Esophagus mucosa (tissue), 1 donor: ENCODE measurements around the gene RPTOR. TPM values are rescaled to one million over a fixed set of nuclear protein-coding genes. Genes with fewer than 3 reads are reported as not detected.

ENCODE experiments used
- ATAC-seq: fragments of 200-7000 bp; cut with Tn5 transposase; one replicate; pipeline ENCODE4 v1.9.1; 2020
- total RNA-seq: library from RNA; stranded (reverse); gene quantifications from one replicate; pipeline ENCODE4 v1.2.4, GENCODE V29; 2023
- donor health status: DM: yes; HTN: yes; CAD: no.

RPTOR gene
- total RNA-seq, 1 donor from 2014 or later: 14.9 TPM

DNA sequence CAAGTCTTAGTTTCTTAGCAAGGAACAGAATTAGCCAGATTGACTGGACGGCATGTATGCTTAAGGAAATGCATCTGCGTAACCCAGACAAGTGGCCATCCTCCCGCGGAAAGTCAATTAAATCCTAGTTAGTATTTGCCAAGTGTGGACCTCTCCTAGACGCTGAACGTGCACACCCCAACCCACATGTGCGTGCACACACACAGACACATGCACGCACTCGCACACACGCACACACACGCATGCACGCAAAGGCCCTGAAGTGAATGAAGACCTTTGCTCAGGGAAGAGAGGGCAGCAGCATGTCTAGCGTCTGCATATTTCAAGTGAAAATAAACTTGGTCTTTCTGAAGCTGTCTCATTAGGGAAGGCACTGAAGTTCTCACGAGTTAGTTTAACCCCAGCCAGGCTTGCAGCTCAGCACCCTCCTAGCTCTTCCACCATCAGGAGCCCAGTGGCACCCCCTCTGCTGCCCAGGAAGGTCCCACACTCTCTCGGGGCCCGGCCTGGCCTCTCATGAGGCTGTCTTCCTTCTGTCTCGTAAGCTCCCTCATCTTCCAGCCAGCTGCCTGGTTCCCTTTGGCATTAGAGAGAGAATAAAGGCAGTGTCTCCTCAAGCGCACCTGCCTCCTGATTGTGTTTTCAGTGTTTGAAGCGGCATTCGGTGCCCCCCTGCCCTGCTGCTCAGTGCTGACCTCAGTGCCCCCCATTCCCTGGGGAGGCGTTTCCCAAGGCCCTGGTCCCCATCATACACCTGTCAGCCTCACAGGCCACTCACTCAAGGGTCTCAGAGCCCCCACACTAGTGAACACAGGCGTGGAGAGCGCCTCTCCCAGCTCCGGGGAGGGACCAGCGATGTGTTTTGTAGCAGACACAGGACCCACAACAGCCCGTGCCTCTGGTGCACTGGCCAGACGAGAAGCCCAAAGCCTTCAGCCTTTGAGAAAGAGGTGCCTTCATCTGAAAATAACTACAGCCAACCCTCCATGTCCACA, 394.8 kb downstream of the RPTOR start:
- ATAC-seq: no peak

DNA sequence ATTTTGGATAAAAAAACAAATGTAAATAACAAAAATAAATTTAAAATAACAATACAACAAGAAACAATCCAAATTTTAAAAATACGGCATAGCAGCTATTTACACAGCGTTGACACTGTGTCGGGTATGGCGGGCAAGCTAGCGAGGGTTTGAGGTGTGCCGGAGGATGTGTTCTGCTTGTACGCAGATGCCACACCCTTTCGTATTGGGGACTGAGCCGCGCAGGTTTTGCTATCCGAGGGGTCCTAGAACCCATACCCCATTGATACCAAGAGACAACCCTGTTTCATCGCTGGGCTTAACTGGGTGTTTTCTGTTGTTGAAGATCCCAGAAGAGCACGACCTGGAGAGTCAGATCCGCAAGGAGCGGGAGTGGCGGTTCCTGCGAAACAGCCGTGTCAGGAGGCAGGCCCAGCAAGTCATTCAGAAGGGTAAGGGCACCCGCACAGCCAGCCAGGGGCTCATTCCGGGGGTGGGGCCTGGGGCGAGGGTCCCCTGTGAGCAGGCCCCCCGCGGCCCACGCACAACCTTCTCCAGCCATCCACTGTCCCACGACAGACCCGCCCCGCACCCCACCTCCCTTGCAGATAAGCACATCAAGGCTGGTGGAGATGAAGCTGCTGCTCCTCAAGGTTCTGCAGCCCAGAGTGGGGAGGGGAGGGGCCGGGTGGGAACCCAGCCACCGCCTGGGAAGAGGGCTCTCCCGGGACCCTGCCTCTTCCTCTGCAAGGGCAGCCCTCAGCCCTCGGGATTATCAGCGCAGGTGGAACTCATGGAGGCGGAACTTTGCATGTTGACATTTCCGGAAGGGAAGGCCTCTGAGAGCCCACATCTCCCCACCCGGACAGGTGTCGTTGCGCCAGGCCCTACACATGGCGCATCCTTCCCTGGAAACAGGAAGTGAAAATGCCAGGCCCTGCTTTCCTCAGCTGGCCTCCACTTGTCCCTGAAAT, 395.8 kb downstream of the RPTOR start:
- no peak for ATAC-seq

DNA sequence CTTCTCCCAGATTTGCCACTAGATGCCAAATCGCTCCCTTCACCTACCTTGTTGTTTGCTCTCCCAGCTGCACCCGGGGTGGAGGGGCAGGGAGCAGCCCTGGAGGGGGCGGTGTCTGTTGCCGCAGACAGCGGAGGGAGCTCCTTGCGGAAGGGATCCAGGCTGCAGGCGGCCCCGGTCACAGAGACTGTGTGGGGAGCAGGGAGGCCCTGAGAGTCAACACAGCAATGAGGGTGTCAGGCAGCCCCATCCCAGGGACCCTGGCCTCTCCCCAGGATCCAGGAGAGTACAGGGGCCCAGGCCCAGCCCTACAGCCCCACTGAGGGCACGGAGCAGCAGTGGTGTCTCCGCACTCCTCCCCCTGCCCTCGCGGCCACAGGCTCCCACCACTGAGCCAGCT, 396.5 kb downstream of the RPTOR start:
- no peak for ATAC-seq

DNA sequence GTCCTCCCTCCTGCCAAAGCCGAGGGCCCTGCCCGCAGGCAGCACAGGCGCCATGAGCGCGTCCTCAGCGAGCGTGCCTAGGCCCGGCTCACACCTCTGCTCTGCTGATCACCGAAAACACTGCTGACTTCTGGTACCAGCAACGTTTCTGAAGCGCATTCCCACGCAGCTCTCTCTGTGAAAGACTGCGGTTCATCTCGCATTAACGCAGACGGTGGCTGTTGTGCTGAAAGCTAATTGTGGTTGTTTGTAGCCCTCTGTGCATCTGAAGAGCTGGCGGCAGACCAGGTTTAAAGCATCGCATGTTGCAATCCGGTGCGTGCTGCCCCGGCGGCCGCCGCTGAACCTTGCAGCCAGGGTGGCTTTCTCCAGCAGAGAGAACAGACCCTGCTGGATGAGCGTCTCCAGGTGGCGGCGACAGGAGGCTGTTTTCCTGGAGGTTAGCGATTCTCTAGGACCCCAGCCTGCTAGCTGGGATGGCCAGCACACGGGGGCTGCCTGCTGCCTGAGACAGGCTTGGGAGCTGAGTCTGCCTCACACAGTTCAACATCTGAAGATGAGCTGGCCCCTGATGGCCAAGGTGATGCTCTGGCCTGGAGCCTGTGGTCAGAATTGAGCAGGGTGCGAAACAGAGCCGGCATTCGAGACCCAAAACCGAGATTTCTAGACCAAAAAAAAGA, 397.2 kb downstream of the RPTOR start:
- no peak for ATAC-seq

DNA sequence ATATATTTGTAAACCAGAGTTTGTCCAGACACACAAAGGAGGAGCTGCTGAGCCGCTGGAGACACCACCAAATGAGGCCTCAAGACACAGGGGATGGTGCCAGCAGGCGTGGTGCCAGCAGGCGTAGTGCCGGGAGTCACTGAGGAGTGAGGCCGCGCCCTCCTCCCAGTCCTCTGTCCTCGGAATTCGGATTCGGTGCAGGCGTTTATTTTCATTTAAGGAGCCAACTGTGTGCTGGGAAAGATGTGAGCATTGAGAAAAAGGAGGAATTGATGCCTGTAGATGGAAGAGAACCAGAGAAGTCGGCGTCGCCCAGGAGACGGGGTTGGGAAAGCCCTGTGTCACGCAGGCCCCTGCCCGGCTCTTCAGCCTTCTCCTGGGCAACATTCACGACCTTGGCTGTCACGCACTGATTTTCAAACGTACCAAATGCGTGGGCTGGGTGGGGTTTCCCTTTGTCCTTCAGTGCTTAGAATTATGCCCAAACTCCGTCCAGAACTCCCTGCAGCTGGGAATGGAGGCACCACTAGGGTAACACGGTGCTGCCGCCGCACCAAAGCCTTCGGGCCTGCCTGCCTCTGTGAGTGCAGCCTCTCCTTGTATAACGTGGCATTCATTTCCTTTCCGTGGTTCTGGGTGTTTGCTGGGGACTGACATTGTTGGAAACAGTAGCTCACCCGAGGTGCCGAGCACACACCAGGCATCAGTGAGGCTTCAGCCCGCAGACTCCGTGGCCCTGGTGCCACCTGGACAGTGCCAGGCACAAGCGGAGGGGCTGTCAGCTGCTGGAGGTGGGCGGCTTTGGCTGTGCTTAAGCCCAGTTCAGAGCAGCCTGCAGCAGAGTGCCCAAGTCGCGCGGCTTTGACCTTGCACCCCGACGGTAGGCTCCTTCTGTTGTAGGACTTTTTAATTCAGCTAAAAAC, 398.0 kb downstream of the RPTOR start:
- peak; percentile 70 for ATAC-seq

DNA sequence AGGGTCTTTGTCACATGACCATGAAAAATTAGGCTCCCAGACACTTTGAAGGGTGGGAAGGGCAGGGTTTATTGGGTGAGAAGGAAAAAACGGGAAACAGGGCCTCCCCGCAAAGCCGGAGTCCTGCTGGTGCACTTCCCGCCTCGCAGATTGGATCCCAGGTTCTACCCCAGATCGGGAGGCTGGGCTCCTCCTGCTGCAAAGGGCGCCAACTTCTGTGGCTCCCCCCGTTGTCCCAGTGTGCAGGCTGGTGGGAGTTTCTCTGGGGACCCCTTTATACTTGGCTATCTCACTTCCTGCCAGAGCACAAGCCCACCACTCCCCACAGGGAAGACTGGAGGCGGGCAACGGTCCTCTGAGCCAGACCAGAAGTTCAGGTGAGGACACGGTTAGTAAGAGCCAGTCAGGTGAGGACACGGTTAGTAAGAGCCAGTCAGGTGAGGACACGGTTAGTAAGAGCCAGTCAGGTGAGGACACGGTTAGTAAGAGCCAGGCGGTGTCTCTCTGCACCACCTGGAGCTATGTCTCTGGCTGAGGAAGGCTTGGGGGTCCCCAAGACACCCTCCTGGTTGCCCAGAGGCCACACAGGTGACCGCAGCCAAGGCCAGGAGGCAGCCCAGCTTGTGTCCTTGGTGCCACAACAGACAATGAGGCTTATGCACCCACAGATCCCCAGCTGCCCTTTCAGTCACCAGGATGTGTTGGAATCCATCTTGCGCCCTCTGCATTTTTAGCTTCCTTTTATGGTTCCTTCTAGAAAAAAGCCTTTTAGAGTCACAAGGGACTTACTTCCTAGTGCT, 398.9 kb downstream of the RPTOR start:
- no peak for ATAC-seq

DNA sequence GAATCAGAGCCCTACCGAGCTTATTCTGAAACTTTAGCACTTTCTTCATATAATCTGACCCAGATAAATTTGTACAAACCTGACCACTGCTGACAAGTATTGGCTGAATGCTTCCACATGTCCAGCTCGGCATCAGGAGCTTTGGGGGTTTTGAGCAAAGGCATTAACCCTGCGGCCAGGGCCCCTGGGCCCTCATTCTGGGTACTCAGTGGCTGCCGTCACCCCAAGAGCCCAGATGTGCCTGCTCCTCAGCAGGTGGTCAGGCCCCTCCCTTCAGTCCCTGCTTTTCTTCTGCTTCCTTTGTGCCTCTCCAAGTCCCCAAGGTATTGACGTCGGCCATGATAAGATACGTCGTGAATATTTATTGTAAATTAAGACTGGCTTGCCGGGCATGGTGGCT, 399.7 kb downstream of the RPTOR start:
- no peak for ATAC-seq

DNA sequence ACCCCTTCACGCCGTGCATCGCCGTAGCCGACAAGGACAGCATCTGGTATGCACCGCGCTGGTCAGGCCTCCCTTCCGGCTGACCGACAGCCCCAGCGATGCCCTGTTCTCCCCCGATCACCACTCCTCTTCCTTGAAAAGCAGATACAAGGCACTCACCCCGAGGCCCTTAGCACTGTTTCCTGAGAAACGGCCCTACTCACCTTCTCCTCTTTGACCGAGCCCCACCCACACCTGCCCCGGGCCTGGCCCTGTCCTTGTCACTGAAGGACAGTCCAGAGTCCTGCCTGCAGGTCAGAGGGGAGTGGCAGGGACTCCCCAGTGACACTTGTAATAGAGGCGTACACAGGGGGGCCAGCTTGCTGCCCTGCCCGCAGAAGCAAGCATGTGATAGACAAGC, 401.1 kb downstream of the RPTOR start:
- ATAC-seq: no peak

DNA sequence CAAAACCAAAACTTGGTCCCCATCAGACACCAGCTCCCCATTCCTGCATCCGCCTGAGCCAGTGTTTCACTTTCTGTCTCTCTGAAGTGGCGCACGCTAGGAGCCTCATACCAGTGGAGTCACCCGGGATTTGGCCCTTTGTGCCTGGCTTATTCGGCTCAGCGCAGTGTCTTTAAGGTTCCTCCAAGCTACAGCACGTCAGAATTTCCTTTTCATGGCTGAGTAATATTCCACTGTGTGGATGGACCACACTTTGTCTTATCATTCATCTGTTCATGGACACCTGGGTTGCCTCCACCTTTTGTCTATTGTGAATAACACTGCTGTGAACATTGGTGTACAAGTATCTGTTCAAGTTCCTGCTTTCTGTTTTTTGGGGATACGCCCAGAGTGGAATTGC, 401.8 kb downstream of the RPTOR start:
- ATAC-seq: no peak

DNA sequence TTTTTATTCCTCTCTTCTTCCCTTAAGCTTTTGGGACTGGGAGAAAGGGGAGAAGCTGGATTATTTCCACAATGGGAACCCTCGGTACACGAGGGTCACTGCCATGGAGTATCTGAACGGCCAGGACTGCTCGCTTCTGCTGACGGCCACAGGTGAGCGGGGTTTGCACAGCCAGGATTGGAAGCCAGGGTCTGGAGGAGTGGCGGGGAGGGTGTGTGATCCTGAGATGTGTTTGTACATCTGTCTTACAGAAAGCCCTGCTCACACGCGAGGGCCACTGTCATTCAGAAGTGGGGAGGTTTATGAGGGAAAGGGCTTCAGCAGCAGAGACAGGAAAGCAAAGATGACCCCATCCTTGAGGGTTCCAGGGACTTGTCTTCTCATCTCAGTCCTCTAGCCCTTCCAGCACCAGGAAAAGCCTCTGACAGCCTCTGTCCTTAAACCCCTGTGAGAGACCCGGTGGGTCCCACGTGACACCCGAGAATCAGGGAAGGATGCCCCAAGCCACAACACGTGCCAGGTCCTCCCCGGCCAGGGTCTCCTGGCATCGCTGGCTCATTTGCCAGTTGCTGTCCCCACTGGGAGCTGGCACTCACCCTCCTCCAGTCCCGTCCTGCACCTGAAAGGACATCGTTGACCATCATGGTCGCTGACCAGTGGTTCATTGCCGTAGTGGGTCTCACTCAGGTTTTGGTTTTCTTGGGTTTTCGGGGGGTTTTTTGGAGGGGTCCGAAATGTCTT, 402.7 kb downstream of the RPTOR start:
- no peak for ATAC-seq

DNA sequence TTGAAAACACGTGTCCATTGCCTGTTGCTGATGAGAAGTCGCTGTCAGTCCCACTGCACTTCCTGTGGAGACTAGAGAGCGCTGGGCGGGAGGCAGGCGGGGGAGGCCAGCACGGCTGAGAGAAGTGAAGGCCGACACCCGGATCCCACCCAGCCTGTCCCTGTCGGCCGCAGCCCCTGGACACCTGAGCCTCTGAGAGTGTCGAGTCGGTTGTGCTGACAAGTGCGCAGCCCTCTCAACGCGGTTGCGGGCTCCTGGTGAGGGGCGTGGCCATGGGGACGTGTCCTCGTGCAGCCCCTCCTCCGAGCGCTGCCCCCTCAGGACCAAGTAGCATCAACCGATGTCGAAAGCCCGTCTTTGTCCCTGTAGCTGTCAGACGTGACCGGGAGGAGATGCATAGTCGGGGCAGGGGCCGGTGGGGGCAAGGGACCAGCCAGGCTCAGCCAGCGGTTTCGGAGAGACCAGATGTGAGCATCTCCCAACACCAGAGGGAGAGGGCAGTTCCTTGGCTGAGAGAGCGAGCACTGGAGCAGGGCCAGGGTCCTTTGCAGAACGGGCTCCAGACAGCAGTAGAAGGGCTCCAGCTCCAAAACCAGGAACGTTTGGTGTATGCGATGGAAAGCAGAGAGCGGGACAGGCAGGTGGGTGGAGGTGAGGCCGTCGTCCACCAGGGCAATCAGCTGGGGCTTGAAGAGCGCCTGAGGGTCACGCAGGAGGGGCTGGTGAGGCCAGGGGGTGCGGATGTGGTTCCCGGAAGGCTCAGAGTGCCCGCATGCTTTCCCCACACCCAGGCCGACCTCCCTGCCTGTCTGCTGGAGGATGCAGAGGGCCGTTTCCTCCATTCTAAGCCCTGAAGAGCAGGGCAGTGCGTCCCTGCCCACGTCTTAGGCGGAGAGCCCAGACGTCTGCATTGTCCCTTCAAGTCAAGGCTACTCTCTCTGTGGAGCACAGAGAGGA, 403.7 kb downstream of the RPTOR start:
- no peak for ATAC-seq

DNA sequence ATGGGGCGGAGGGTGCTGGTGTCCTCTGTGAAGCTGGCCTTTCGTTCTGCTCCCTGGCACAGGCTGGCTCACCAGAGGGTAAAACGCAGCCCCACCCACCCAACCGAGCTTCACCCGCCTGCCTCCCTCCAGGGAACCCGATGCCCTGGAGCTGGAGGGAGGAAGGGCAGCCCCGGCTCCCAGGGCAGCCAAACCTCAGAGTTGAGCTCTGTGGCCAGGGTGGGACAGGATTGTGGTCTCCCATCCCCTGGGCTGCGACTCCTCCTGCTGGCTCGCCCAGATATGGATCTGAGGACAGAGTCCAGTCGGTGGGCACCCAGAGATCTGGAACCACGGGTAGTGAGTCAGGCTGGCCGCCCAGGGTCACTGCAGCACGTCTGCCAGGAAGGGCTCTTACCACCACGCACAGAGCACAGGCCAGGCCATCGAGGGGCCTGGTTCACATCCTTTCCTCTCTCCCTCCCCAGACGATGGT, 404.4 kb downstream of the RPTOR start:
- ATAC-seq: no peak

DNA sequence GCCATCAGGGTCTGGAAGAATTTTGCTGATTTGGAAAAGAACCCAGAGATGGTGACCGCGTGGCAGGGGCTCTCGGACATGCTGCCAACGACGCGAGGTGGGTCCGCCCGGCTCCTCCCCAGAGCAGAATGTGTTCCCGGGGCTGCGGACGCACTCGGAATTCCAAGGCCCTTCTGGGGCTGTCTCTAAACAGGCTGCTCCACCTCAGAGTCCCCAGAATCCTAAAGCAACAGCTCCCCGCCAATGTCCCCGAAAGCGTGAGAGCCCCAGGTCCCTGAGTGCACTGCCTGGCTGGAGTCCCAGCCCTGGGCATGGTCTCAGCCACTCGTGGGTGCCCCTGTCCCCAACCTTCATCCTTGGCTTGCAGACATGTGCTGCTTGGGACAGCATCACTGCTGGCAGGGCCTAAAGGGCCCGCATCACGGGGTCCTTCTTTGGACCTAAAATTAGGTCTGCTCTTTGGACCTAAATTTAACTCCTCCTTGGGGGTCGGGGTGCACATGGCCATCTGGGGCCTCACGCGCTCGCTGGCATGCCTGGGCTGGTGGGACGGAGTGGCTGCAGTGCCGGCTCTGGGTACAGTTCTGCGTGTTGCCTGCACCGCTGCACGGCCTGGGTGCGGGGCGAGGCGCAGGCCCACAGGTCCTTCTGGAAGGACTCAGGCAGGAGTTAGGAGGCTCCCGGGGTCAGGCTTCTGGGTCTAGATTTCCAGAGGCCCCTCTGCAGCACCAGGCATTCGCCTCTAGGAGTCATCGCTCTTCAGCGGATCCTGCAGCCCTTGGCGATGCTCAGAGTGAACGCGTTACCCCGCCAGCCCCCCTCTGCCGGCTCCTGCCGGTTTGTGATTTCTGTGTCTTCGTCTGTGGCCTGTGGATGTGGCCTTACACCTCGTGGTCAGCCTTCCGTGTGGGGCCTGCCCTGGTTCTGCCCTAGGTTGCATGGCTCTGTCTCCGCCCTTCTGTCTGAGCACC, 405.1 kb downstream of the RPTOR start:
- no peak for ATAC-seq

DNA sequence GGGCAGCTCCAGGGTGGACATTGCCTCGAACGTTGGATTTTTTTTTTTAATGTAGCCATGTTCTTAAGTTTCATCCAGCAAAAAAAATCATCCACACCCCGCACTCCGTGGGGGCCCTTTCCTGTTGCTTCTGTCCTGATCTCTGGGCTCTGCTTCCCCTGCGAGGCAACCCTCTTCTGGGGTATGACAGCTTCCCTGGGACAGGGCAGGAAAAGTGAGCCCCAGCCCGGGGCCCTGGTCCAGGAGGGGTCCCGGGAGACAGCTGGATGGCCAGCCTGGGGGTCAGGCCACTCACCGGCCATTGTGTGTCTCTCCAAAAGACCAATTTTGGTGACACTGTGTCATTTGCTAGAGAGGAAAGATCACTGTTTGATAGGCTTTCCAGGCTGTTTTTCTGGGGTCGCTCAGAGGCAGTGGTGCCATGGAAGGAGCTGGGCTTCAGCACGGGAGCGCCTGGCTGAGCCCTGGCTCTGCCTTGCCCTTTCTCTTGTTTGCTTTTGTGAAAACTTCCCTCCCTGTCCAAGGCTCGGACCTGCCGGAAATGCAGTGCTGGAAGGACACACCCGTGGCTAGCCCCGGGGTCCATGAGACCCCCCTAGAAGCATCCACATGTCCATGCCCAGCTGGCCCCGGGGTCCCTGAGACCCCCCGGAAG, 406.0 kb downstream of the RPTOR start:
- ATAC-seq: no peak

DNA sequence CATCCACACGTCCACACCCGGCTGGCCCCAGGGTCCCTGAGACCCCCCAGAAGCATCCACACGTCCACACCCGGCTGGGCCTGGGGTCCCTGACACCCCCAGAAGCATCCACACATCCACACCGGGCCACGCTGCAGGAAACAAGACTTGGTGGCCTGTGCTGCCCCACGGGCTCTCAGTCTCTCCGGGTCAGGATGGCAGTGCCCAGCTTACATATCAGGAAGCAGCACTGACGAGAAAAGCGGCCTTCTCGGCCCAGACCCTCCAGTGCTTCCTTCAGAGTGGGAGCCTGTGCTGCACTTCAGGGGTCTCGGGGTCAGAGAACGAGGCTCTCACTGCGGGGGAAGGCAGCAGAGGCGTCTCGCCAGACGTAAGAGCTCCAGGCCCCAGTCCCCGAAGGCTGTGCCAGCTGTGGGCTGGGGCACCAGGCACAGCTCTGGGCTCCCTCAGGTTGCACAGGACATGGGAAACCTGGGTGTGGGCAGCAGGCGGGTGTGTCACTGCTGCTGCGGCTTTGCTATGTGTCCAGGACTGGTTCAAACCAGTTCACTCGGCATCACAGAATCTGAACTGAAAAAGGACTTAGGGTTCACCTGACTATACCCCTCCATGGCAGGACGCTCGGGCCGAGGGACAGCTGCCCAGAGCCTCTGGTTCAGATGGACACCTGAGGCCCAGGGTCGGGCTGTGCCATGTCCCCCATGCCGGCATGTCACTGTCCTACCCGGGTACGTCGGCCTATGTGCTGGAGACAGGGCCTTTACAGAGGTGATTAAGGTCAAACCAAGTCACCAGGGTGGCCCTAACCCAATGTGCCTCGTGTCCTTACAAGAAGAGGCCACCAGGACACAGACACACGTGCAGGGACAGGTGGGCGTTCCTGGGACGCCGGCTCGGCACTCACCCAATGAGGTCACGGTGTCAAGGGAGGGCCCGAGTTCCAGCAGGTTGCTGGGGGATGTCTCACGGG, 406.8 kb downstream of the RPTOR start:
- ATAC-seq: peak; percentile 54

DNA sequence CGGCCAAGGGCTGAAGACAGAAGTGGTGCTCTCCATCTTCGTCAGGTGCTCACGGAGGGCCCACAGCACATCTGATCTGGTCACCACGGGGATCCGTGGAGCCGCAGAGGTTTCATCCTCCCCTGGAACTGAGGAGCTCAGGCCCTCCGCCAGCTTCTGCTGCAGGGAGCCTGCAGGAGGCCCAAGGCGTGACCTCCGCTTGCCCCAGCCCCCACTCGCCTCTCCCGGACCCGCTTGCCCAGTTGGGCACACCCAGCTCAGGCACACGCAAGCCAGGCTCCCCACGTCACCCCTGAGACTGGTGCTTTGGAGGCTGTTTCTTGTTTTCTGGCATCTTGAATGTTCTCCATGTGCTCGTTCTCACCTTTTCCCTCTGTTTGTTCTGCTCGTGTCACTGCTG, 407.7 kb downstream of the RPTOR start:
- ATAC-seq: no peak
